NCI-H1417 treated with DMSO at 0.1 percent for 48 hours (cell line): ENCODE data around the gene CELF4.

Experiments
- DNase-seq: peaks from one replicate; lab custom pipeline; 2025; lab: John Stamatoyannopoulos, UW

The CELF4 gene

GRCh38 chr18:37546651-37547050 lies 18.9 kb downstream of the CELF4 start:
- DNase-seq = no peak

DNA sequence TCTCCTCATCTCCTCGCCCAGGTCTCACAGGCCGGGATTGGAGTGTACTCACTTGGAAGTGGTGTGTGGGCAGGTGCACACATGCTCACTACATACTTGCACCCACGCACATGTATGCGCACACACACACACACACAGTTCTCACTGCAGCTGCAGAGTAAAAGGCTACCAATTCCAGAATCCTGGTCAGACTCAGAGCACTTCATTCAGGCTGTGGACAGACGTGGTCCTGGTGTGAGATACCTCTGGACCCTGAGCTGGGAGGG lies 19.4 kb downstream of the CELF4 start:
- no peak for DNase-seq

DNA sequence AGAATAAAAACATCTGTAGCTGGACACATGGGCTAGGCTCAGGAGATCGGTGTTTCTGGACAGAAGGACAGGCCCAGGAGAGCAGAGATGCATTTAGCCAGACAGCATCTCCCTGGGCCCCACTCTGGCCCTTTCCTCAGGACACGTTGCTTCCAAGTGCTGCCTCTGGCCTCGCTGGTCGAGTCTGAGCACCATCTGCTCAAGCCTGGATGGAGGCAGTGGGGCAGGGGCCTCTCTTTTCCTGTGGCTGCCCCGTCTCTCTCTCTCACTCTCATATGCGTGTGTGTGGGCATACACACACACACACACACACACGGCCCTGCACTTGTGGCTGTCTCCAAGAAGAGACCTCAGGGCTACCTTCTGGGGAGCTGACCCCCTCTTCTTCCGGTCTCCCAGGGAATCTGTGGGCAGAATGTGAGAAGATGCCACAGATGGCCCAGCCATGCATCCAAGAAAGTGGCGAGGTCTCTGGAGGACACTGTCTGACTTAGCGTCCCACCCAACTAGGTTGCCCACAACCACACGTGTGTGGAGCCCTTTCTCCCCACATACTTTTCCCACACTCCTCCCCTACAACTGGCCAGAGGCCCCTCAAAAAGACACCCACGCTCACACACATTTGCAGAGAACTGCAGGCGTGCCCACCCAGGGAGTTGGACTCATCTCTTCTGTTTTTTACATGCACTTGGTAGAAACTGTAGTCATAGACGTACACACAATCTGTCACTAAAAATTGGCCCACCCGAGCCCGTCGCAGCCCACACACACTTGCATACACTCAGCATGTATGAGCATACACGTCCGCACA lies 19.9 kb downstream of the CELF4 start:
- no peak for DNase-seq

GRCh38 chr18:37544713-37545112 lies 20.9 kb downstream of the CELF4 start:
- no peak for DNase-seq

DNA sequence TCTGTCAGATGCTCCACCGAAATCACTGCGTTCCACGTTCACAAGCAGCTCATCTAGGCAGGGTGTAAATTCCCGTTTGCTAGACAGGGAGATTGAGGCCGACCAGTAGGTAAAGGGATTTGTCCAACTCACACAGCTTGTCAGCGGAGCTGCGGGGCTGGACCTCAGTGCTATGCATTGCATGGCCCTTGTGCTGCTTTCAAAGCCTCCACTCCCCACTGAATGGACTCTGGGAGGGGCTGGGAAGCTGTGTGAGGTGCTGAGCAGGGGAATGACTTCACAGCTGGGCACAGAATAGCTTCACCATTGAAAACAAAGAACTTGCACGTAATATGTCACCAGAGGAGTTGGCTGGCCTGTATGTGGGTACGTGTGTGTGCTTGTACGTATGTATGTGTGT lies 21.4 kb downstream of the CELF4 start:
- no peak for DNase-seq

GRCh38 chr18:37543321-37543720 lies 22.3 kb downstream of the CELF4 start:
- no peak for DNase-seq

GRCh38 chr18:37541517-37541916 lies 24.1 kb downstream of the CELF4 start:
- no peak for DNase-seq

DNA sequence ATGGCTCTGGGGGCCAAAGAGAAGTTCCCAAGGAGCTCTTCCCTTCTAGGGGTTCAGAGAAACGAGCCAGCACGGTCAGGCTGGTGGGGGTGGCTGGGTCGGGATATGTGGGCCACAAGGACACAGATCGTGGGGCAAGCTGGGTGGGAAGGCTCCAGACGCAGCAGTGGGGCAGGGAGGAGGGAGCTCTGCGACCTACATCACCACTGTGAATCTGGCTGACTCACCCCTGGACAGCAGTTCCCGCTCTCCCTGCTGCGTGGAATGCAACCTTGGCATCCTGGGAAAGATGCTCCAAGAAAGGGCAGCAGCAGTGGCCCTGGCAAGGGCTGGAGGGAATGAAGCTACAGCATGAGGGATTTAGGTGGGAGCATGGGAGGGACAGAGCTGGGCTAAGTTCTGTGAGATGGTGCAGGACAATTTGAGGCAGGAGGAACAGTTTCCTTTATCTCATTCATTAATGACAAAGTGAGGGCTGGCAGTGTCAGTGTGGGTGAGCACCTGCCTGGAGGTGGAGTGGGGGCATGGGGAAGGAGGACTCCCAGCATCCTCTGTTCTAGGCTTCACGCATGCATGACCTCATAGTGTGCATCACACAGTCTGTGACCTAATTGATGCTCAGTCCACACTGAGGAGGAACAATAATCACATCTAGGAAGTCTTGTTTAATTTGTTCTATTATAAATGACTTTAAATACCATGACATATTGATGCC lies 25.0 kb downstream of the CELF4 start:
- no peak for DNase-seq

DNA sequence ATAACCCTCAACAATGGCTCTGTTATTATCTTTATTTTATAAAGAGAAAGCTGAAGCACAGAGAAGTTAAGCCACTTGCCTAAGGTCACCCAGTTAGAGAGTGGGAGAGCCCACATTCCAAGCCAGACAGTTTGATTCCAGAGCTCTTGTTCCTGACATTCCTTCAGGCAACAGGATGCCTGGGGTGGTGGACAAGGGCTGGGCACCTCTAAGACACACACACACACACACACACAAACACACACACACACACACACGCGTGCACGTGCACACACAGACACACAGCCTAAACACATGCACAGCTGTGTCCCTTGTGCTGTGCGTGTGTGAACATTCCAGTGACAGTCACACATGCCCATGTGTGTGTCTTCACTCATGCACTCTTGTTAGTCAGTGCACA lies 26.4 kb downstream of the CELF4 start:
- no peak for DNase-seq

DNA sequence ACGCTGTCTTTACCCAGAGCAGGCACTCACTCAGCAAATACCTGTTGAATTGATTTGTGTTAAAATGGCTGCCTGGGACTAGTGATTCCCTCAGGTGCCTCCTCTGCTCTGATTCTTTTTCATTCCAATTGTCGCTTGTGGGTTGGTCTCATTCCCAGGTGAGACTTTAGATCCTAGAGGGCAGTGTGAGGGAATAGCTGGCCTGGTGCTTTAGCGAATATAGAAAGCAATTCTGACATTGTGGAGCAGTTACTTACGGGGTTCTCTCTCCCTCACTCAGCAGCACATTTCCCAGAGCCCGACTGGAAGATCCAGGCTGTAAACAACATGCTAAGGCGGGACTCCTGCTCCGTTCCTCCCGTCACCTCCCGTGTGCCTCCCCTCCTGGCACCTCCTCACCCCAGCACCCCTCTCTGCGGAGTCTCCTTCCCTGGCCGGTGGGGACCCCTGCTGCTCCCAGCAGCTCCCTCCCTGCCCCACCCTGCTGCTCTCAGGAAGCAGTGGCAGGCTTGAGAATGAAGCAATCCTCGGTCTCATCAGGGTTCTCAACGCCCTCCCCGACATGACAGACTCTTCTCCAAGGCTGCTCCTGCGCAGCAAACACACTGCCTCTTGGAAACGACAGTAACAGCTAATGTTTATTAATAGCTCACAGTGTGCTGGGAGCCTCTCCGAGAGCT lies 26.9 kb downstream of the CELF4 start:
- DNase-seq = no peak

DNA sequence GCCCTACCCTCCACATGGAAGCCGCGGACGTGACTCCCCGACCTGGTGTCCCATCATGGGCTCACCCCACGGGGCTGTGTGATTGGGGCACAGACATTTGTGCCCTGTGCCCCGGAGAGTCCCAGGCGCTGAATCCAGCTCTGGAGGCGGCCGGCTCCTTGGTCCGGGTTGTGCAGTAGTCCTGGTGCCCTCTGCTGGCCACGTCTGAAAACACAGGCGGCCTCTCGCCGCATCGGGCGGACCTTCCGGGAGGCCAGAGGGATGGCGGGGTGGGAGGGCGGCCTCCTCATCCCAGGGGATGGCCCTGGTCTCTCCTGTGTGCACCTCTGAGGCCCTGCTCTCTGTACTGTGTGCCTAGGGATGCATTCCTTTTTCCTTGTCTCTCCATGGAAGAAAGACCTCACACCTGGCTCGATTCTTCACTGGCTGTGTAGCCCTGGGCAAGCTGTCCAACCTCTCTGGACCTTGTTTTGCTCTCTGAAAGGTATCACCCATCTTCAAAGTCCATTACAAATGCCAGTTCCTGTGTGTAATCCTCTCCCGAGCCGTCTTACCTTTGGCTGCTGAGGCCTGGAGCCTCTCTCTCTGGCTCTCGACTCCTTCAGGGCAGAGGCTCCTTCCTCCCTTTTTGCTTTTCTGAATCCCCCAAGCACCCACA lies 27.6 kb downstream of the CELF4 start:
- no peak for DNase-seq

GRCh38 chr18:37536656-37537055 lies 28.9 kb downstream of the CELF4 start:
- DNase-seq = no peak

DNA sequence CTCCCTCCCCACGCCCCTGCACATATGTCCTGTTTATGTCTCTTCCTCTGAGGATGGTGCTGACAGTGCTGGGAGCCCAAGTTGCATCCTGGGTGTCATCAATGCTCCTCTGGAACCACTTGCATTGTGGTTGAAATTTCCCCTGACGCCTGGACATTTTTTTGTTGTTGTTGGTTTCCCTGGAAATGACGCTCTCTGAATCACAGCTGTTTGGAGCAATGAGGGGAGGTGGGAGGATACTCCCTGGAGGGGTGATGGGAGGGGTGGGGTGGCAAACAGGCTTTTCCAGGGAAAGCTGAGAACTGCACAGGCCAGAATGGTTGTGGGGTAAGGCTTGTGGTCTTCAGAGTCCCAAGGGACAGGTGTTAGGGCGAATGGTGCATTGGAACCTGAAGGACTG lies 29.6 kb downstream of the CELF4 start:
- no peak for DNase-seq

- DNase-seq = peak; percentile 15
These were observed 31.0 kb downstream of the CELF4 start for GRCh38 chr18:37534627-37535026.

GRCh38 chr18:37533647-37534584 lies 31.7 kb downstream of the CELF4 start:
- DNase-seq = peak; percentile 25

DNA sequence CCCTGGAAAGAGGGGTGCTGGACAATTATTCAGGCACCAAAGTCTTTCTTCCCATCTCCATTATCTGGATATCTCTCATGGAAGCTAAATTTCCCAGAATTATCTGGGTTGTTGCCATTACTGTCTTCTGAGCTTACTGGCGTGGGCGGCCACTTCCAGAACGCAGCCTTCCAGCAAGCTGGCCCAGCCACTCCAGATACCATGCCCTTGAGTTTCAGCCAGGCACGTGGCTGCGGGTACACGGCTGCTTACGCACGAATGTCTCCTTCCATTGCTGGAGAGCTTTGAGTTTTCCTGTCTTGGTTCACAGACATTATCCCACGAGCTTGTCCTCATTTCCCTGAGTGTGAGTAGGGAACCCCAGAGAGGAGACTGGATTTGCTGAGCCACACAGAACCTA lies 32.7 kb downstream of the CELF4 start:
- DNase-seq = no peak

DNA sequence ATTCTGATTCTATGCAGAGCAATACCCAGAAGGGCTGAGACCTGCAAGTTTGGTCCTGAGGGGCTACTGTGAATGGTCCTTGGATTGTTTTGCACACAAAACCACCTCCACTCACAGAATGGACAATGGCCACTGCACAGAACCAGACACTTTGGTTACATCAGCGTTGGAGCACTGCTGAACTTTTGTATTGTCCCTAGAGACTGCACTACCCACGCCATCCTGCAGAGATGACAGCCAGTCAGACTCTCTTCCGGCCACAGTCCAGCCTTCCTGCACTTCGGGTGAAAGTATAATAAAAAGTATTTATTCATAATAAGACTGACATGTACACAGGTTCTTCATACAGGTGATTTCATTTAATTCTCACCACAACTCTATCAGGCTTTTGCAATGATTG lies 35.7 kb downstream of the CELF4 start:
- no peak for DNase-seq

DNA sequence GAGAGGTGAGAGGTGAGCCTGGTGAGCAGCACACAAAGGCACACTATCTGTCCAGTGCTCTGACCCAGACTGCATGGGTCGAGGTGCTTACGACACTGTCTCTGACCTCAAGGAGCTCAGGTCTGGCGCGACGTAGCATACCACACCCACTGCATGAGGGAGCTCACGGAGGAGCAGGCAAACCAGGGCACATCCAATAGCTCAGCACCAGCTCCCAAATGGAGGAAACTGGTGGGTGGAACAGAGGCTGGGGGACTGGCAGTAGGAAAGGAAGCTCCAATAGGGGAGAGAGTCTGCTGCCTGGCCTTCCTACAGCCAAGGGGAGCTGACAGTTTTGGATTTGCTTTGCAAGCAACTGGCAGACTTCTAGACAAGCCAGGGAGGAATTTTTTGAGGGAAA lies 36.3 kb downstream of the CELF4 start:
- no peak for DNase-seq

DNA sequence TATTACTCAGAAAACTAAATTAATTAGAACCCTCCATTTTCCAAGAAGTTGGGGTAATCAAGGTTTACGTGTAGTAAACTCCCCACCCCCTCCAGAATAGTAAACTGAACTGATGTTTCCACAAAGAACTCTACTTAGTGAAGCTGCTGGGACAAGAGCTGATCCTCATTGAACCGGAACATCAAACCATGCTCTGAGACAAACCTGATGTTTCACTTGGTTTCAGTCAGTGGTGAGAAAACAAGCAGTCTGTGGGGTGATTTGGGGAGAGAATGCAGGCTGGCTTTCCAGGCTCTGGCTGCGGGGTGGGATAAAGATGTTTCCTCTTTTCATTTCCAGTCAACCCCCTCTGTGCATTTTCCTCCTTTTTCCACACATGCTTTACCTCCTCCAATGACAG lies 38.2 kb downstream of the CELF4 start:
- DNase-seq = no peak

DNA sequence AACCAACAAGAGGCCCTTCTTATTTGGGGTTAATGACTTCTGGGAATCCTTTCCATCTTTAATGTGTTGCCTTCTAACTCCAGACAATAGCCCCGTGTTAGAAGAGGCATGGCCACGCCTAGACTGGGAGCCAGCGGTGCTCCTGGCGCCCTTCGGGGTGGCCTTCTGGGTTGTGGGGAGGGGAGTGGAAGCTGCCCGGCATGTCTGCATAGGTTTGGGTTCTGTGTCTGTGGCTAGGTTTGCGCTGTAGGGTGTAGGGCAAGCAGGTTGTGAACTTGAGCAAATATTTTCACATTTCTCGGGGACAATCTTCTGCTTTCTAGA lies 40.4 kb downstream of the CELF4 start:
- no peak for DNase-seq

DNA sequence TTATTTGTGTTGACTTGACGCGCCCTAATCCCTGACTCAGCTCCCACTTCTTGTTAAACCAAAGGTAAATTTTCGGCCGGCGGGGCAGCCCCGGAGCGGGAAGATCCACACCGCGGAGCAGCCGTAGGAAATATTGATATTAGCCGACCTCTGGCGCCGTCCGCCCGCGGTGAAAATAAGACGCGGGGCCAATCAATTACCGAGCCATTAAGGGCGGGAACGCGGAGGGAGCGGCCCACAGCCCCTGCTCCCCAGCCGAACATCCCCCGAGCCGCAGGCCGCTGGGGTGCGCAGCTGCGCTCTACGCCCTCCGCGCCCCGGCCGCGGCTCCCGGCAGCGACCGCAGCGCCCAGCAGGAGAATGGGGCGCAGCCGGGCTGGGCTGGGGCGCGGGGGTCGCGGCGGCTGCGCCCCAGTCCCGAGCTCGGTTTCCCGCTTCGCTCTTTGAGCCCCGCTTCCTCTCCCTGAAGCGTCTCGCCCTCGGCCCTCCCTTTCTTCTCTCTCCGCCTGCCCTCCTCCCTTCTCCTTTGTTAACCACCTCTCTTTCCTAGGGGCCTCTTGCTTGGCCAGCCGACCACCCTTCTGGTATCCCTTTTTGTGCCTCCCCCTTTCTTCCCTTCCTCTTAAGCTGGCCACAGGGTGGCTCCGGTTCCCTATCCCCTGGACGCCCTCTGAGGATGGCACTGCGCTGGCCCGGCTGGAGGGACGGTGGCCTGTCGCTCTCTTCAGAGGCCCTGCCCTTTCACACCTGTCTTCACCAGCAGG lies 40.9 kb downstream of the CELF4 start:
- DNase-seq = no peak
